KG1 (cell line): Measurements from ENCODE around the gene ZCCHC14.
"Not testable (repeated sequence)": the region's sequence is repeated elsewhere in the genome, so short reads cannot be mapped to it uniquely, and the experiment has no call there.

Experiments
- DNase-seq: peaks from one replicate; lab custom pipeline; 2025; lab: John Stamatoyannopoulos, UW

The ZCCHC14 gene

GRCh38 chr16:87409153-87409552, 83.7 kb downstream of the ZCCHC14 start:
- no peak for DNase-seq

- peak; percentile 88 for DNase-seq
These were observed 85.2 kb downstream of the ZCCHC14 start for GRCh38 chr16:87407511-87408112.

DNA sequence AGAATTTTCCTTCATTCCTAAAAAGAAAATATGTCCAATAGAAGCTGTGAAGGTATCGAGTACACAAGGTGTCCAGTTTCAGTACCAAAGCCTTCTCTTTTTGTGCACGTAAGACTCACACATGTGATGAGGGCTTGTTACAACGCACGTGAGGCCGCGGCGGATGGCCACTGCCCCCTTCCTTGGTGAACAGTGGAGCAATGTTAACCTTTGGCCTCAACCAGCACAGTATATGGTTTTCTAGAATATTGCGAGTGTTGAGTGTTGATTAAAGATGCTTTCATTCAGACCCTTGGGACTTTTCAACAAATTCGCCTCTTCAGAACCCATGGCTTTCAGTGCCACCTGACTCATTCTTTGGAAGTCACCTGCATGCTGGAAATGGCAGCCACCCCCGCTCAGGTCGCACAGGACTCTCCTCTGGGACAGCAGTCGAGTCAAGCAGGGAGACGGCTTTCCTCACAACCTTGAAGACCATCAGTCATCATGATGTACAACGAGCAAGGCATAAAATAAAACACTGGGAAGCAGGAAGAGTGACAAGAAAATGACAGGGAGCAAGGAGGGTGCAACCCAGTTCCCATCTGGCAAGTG, 86.2 kb downstream of the ZCCHC14 start:
- no peak for DNase-seq

GRCh38 chr16:87404764-87405625, 87.8 kb downstream of the ZCCHC14 start:
- DNase-seq = no peak

DNA sequence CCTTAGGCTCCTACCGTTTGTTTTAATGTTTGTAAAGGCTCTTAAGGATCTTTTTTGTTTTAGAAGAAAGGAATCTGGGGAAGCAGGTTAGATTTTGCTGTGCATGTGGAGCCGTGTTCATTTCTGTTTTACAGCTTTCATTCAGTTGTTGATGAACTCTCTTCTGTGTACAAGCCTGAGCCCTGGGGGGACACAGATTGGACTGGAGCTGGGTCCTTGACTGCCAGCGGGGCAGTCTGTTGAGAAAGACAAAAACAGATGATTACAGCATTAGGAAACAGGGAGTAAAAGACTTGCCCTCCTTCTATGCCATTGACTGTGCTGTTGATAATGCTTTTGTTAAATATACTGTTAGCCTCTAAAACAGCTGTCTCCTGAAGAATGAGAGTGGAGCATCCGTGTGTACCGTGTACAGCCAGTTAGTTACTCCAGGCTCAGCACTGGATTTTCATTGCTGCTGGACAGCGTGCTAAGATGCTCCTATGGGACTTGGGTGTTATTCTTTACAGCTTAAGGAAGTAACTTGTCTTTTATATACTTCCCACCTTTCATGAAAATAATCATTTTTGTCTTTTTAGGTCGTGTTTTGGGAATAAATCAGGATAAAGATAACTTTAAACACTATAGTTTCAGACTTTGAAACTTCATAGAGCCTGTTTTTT, 97.5 kb downstream of the ZCCHC14 start:
- no peak for DNase-seq

DNA sequence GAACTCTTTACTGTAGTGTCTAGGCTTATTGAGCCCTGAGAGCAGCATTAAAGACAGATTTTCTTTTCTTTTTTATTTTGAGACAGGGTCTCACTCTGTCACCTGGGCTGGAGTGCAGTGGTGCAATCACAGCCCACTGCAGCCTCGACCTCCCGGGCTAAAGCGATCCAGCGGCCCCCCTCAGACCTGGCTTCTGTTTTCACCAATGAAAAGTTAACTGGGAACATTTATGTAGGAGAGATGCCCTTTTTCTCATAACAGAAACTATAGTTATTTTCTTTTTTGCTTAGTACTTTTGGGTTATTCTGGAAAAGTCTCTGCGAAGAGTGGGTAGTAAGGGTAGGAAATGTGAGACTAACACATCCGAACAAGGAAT, 99.2 kb downstream of the ZCCHC14 start:
- no peak for DNase-seq

DNA sequence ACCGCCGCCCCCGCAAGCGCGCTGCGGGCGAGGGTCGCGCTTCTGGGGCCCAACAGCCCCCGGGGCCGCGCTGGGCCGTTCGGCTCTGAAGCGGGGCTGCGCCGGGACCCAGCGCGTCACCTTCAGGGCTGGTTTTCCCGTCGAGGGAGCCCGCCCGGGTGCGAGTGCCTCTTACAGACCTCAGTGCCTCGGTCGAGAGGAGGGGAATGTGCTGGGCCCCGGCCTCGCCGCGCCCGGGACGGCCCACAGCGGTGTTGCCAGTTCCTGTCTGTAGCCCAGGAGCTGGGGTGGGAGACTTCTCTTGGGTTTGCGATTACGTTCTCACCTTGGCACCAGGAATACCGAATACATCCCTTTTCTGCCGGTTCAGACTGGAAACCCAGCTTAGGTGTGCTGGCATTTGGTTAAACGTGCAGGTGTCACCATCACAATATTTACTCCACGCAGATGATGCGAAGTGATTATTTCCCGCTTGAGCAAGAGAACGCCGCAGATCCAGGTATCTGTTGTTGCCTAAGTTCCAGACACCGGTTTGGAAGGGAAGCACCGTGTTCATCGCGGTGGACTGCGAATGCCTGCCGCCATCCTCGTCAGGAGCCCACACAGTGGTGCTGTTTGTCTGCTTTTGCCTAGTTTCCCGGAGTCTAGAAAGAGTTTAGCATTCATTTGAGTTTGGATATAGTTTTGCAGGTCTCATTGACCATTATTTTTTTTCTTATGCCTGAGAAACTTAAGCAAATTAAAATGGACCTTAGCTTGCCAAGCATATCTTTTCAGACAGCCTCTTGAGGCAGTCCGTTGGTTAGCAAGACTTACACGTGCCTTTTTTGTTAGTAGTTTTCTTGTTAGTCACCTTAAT, 99.8 kb downstream of the ZCCHC14 start:
- no peak for DNase-seq

GRCh38 chr16:87391950-87392820, 100.6 kb downstream of the ZCCHC14 start, which contains the start of gene MAP1LC3B:
Gene MAP1LC3B, plus strand, starts transcription at chr16:87392336. Its CDS starts 92 bp downstream, at chr16:87392428.
- DNase-seq = peak; percentile 94

- DNase-seq = no peak
These were observed 101.4 kb downstream of the ZCCHC14 start for GRCh38 chr16:87391324-87391949.

DNA sequence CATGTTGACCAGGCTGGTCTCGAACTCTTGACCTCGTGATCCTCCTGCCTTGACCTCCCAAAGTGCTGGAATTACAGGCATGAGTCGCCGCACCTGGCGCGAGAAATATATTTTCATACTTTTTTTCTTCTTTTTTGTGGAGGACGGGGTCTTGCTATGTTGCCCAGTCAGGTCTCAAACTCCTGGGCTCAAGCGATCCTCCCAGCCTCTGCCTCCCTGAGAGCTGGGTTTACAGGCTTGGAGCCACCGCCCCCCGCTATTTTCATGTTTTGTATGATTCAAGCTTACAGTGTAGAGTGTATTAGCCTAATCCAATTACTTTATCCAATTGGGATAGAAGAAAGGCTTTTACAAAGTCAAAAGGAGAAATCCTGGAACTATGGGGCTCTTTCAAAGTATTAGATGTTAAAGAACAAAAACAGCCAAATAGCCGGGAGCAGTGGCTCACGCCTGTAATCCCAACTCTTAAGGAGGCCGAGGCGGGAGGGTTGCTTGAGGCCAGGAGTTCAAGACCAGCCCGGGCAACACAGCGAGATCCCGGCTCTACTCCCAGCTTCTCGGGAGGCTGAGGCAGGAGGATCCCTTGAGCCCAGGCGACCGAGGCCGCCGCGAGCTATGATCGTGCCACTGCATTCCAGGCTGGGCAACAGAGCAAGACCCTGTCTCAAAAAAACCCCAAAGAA, 102.0 kb downstream of the ZCCHC14 start:
- DNase-seq = no peak

- DNase-seq = not testable (repeated sequence)
These were observed 102.9 kb downstream of the ZCCHC14 start for GRCh38 chr16:87389914-87390313.

- DNase-seq = no peak
These were observed 103.6 kb downstream of the ZCCHC14 start for GRCh38 chr16:87389245-87389644.

- no peak for DNase-seq
These were observed 104.0 kb downstream of the ZCCHC14 start for GRCh38 chr16:87388818-87389134.

- peak; percentile 81 for DNase-seq
These were observed 104.6 kb downstream of the ZCCHC14 start for GRCh38 chr16:87387942-87388817.

GRCh38 chr16:87384875-87385167, 108.0 kb downstream of the ZCCHC14 start:
- DNase-seq = not testable (repeated sequence)

DNA sequence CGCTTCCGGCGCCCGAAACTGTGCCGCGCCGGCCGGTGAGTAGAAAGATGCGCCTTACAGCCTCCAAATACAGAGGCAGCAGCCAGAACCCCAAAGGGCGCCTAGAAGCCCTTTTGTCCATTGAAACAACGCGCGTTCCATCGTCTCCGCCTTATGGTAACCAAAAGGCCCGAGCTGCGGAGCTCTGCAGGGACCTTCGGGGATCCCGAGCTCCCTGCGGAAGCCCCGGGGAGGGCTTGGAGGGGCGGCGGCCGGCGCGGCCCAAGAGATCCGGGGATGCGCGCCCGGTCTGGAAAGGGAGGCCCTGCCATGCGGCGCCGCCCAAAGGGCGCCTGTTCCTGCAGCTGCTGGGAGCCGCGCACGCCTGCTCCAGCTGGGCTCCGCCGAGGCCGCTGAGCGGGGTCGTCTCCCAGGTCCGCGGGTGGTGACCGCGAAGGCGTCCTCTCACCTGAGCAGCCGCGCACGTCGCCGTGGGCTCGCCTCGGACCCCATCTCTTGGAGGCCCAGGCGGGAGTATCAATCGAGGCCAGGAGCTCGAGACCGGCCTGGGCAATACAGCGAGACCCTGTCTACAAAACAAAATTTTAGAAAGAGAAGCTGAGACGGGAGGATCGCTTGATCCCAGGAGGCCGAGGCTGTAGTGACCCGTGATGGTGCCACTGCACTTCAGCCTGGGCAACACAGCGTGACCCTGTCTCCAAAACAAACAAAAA, 108.5 kb downstream of the ZCCHC14 start:
- DNase-seq = no peak

DNA sequence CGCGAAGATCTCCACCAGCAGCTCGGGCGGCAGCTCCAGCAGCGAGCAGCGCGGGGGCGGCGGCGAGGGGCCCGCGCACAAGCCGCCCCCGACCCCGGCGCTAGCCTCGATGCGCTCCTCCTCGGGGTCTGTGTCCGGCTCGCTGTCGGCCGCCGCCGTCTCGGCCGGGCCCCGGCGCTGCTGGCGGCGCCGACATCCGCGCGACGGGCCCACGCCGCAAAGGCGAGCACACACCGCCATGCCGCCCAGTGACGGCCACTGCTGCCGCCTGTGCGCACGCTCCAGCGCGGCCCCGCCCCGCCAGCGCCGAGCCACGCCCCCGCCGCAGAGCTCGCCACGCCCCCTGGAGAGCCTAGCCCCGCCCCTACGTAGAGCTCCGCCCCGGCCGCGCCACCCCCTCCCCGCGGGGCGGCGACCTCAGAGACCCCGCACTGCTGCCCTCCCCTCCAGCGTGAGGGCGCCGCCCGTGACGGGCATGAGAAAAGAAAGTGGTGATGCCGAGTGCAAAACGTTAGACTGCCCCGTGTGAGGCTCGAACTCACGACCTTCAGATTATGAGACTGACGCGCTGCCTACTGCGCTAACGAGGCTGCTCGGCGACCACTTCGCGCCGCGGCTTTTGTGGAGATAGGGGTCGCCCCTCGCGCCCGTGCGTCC, 109.2 kb downstream of the ZCCHC14 start, which contains the start of gene FBXO31:
TSS of gene FBXO31 (minus strand) at position 272 of the 657 bp plus-strand sequence. CDS start at position 240, 32 bp downstream.
- peak; percentile 52 for DNase-seq
